HG02884 (cell line): ENCODE results near the gene MGA.

Source experiments
- ATAC-seq: cut with Tn5 transposase; IDR thresholded peaks from one replicate; pipeline ENCODE4 v1.9.1; 2021; ENCODE audit warnings: mild to moderate bottlenecking, moderate library complexity; ENCODE audit not compliant: unreplicated experiment

The MGA gene

DNA sequence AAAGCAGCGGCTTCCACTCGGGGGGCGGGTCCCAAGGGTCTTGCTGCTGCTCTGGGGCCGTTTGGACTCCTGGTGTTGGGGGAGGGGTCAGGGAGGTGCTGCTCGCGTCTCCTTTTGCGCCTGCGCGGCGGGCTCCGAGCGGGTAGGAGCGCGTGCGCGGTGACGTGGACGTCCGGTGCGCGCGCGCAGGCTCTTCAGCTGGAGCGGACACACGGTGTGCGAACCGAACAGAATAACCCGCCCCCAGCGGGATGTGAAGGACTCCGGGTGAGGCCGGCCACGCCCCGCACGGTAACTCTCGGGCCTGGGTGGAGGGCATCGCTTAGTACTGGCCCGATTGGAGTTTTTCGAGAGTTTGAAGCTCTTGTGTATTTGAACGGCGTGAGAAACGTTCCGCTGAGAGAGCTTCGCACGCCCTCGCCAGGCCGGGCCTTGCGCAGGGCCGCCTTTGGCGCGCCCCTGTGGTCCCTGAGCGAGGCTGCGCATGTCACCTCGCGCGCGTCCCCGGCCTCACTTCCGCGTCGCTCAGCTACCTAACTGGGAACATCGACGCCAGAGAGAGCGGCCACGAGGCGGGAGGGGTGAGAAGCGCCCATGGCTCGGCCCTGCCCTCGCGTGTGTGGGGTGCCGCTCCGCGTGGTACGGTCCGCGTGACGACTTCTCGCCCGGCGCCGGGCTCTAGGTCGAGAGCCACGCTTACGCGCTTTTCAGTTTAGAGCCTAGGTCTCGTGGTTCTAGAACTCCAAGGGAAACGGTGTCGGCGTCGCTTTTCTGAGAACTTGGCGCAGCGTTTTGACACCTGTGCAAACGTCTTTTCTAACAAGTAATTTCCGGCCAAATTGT, at the start of gene MGA:
MGA (plus strand) TSS at position 171 of the 843 bp plus-strand sequence.
- ATAC-seq = peak; percentile 66

DNA sequence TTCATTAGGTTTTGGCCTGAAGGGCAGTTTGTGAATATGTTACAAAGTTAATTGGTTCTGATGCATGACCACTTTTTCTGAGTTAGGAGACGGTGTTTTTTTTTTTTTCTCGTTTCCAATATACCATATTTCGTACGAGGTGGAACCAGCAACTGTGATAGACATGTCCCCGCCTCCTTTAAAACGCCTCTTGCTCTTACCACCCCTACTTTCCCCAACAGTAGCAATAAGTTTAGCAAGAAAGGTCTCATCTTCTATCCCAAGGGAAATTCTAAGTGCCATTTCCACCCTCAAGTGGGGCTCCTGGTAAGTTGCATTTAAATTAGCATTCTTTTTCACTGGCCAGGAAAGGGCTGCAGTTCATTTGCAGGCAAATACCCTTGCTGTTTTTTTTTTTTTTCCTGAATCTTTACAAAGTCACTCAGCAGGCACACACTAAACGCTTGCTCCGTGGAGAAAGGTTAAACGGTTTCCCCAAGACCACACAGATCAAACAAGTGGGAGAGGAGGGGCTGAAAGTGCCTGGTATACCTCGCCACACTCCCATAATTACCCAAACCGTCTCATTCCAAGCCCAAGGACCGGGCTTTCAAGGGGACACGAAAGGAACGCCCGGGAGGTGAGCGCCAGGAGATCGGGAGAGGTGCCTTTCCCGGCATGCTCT, 39.5 kb upstream of the MGA start:
- ATAC-seq = no peak

DNA sequence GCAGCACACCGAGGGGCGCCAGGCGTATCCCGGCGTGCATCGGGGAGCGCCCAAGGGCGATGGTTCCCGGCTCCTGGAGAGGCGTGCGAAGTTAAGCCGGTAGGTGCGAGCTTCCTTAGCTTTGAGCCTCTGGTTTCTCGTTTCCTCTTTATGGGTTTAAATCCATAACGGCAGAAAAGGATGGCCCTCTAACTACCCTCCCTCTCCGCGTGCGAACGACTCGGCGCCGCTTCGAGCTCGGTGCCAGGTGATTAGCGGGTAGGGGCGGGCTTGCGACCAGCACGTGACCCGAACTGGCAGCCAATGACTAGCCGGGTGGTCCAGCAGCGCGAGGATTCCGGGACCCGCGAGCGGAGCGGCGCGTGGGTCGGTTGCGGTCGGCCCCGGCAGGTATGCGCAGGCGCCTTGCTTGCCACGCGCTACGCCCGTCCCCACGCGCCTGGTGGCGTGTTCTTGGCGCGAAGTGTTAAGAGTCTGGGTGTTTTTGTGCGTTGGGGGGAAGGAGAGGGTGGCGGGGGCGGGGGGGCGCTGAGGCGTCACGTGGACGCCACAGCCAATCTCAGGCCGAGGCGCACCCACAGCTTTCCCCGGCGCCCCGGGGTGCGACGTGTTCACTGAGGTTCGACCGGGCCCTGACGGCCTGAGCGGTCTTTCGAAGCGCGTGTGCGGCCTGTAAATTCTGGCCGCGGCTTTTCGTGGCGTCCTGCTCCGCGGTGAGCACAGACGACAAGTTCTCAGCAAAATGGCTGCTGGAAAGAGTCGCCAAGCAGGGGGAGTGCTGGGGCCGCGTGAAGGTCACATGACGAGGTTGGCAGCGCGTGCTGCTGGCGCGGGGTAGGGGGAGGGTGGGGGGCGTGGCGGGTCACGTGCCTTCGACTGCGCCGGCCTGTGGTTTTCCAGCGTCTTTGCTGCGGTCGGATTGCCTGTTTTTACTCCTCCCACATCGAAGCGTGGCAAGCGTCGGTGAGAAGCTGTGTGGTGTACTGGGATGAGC, 38.7 kb upstream of the MGA start:
- no peak for ATAC-seq

- ATAC-seq = no peak
Observed at GRCh38 chr15:41622901-41623300, 37.3 kb upstream of the MGA start.

DNA sequence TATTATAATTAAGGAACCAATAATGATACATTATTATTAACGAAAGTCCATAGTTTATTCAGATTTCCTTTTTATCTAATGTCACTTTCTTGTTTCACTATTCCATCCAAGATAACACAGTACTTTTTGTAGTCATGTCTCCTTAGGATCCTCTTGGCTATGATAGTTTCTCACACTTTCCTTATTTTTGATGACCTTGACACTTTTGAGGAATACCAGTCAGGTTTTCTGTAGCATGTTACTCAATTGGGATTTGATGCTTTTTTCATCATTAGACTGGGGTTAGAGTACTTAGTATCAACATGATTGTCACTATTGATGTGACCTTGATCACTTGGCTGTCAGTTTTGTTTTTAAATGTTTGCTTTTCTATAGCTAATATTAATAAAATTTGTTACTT, 33.0 kb upstream of the MGA start:
- ATAC-seq = no peak

GRCh38 chr15:41629463-41629862, 30.7 kb upstream of the MGA start:
- ATAC-seq = no peak

DNA sequence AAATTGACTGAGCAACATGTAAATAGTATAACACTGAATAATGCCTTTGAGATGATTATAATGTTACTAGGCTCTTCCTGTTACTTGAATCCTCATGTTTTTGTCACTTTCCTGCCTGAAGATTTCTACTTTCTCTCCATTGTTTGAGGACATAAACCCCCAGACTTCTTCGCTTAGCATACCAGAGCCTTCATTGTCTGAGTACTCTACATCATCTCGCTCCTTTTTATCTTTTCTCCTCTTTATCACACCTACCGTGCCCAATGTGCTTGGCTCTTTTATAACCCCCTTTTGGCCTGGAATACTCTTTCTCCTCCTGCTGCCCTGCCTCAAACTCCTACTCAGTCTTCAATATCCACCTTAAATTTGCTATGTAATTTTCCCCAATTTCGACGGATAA, 30.3 kb upstream of the MGA start:
- ATAC-seq = no peak

DNA sequence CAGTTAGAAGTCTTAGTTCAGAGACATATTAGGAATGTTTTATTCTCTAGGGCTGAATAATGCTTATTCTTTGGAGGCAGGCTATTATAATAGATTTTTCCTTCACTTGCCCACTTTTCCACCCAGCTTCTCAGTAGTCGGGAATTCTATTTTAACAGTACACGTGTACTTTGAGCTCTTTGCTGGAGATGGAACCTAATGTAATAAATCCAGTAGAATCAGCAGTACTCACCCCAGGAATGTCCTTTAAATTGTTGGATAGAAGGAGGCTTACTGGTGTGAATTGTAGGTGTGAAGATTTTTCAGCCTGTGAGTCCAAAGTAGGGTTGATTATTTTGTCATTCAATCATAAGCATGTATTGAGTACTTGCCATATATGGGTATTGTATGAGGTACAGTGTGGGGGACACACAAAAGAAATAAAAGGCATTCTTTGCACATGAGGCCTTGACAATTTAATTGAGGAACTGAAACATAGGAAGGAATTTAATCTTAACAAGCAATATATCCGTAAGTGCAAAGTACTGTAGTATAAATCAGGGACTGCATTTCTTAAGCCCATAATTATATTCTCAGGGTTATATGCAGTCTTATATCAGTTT, 29.5 kb upstream of the MGA start:
- ATAC-seq = no peak

- no peak for ATAC-seq
Observed at GRCh38 chr15:41631880-41632470, 28.2 kb upstream of the MGA start.

- no peak for ATAC-seq
Observed at GRCh38 chr15:41633609-41634008, 26.6 kb upstream of the MGA start.

DNA sequence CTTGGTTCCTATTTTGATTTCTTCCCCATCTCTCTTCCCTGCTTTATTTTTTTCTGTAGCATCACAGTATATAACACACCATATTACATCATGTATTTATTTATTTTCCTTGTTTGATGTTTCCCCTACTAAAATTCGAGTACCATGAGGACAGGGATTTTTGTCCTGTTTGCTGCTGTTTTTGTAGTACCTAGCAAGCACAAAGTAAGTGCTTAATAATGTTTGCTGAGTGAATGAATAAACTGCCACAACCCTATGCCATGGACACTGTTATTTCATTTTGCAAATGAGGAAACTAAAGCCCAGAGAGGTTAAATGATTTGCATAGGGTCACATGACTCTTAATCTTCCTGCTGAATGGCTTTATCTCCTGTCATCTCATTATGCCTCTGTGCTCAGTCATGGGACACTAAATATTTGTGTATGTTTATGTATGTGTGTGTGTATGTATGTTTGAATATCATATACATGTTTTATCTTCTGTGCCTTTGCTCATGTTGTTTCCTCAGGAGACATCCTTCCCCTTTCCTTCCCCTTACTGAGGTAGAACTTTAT, 26.1 kb upstream of the MGA start:
- no peak for ATAC-seq

DNA sequence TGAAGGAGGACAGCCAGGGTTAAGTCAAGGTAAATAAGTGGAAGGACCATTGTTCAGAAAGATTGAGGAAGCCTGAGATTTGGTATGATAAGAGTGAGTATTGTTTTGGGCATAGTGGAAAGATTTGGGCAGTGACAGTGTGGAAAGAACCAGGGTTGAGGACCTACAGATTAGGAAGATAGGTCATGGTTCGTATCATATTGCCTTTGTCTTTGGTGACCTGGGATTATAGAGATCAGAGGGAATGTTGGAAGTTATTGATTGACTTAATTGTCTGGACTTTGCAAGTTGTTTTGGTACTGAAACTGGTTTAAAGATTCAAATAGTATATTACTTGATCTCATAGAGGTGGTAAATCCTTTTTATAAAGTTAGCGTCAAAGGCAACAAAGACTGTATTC, 23.1 kb upstream of the MGA start:
- no peak for ATAC-seq

- no peak for ATAC-seq
Observed at GRCh38 chr15:41640985-41641384, 19.2 kb upstream of the MGA start.

DNA sequence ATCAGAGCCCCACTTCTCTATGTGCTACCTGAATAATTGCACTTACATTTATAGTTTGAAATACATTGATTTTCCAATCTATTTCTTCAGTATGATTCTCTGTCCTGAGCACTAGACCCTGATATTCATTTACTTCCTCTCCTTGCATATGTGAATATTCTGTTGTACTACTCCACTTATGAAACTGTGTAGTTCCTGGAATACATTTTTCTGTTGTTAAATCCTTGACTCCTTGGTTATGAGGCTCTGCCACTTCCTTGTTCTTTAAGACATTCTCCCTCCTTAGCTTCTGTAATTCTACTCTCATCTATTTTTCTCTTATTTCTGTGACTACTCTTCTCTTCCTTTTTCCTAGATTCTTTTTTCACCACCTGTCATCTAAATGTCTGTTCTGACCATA, 12.9 kb upstream of the MGA start:
- ATAC-seq = no peak

DNA sequence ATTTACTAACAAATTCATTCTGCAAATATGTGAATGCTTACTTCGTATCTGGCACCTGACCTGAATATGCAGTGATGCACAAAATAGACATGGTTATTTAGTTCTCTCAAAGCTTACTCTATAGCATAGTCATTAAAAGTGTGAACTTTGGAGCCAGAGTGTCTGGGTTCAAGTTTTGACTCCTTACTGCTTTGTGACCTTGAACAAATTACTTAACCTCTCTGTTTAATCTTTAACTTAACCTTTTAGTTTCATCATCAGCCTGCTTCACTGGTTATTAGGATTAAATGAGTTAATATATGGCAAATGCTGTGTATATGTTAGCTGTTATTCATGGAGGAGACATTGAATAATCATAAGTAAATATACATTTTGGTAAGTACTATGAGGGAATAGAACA, 12.1 kb upstream of the MGA start:
- no peak for ATAC-seq

- no peak for ATAC-seq
Observed at GRCh38 chr15:41648770-41649169, 11.4 kb upstream of the MGA start.

GRCh38 chr15:41650806-41651205, 9.4 kb upstream of the MGA start:
- no peak for ATAC-seq

GRCh38 chr15:41651373-41651772, 8.8 kb upstream of the MGA start:
- ATAC-seq = no peak

- no peak for ATAC-seq
Observed at GRCh38 chr15:41653760-41654159, 6.4 kb upstream of the MGA start.

DNA sequence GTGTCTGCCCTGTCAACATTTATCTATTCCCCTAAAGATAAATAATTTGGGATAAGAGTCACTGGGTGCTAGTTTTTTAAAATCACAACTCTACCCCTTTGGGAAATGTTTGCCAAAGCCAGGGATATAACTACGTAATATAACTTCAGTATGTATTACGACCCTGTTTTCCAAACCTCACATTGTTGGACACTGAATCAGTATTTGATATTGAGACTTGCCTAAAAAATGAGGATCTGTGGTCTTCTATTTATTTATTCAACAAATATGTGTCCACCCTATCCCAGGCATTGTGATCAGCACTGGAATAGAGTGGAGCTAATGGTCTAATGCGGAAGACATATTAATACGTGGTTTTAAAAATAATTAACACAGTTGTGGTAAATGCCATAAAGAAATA, 4.5 kb upstream of the MGA start:
- ATAC-seq = no peak
